GM12801 (cell line): Measurements from ENCODE around the gene VIP.

Experiments used
- TF ChIP-seq, protein P1 (sequence below): IDR thresholded peaks from one replicate; pipeline ENCODE4 v1.5.1; 2011; ENCODE audit warnings: control low read depth; ENCODE audit not compliant: insufficient read length; ENCODE audit errors: extremely low read depth

VIP gene

DNA sequence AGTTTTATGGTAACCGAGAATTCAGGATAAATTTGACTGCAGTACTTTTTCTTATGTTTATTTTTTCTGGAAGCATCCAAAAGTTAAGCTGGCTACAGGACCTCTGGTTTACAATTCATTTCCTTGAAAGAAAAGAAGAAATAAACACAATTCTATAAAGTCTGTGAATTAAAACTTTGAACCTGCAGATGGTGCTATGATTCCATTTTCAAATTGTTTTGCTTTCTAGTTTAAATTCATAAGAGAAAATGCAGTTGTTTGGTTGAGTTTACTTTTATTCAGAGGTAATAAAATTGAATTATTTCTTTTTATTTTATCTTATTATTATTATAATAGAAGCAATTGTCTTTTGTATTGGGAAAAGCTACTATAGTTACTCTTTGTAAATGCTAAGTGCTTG, 1.8 kb upstream of the VIP start:
- TF ChIP-seq, protein P1, sequence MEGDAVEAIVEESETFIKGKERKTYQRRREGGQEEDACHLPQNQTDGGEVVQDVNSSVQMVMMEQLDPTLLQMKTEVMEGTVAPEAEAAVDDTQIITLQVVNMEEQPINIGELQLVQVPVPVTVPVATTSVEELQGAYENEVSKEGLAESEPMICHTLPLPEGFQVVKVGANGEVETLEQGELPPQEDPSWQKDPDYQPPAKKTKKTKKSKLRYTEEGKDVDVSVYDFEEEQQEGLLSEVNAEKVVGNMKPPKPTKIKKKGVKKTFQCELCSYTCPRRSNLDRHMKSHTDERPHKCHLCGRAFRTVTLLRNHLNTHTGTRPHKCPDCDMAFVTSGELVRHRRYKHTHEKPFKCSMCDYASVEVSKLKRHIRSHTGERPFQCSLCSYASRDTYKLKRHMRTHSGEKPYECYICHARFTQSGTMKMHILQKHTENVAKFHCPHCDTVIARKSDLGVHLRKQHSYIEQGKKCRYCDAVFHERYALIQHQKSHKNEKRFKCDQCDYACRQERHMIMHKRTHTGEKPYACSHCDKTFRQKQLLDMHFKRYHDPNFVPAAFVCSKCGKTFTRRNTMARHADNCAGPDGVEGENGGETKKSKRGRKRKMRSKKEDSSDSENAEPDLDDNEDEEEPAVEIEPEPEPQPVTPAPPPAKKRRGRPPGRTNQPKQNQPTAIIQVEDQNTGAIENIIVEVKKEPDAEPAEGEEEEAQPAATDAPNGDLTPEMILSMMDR = no peak

GRCh38 chr6:152749336-152749735, 1.3 kb upstream of the VIP start:
- TF ChIP-seq, protein P1 = no peak

DNA sequence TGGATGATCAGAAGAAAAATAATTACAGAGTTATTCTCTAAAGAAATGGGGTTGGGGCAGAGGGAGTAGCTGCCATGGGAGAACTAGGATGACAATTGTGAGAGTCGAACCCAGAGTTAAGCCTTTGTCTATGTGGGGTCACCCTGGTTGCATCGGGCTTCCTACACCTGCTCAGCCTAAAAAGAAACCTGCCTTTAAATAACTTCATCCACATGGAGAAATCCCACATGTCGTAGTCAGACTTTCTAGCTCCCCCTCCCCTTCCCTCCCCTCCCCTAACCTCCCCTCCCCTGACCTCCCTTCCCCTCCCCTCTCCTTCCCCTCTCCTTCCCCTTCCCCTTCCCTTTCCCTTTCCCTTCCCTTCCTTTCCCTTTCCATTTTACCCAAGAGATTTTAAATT, 14.7 kb downstream of the VIP start:
- TF ChIP-seq, protein P1 = no peak

DNA sequence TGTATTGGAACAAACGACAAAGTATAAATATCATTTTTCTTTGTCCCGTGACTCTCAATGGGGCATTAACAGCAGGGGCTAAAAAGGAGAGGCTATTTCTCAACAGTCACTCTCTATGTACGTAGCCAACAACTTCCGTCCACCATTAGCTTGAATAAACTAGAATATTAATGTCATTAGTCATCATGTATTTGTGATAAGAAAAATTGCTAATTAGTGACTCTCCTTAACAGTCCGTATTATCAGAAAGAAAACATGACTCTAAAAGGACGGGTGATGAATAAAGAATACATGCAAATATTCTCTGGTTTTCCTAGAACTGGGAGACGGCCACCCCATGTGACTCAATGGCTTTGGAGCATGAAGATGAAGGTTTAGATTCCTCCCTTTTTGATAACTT, 18.6 kb downstream of the VIP start:
- TF ChIP-seq, protein P1 = no peak

DNA sequence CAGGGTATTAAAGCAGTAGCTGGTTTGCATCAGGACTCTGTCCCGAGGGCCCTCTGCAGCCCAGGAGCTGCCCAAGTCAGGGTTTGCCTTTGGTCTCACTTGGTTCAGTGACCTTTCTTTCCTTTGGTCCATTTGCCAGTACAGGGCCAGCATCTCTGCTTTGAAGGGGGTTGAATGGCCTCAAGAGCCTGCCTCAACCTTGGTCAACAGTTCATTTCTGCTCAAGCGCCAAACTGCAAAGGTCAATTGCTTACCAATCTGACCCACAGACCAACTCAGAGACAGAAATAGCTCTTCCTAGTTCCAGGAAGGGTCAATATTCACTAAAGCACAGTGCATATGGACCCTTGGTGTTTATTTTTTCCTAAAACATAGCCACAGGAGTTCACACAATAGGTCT, 19.4 kb downstream of the VIP start:
- TF ChIP-seq, protein P1 = no peak

GRCh38 chr6:152771061-152771687, 20.6 kb downstream of the VIP start:
- TF ChIP-seq, protein P1 = no peak

- TF ChIP-seq, protein P1 = no peak
Observed at GRCh38 chr6:152775428-152775827, 24.8 kb downstream of the VIP start.

DNA sequence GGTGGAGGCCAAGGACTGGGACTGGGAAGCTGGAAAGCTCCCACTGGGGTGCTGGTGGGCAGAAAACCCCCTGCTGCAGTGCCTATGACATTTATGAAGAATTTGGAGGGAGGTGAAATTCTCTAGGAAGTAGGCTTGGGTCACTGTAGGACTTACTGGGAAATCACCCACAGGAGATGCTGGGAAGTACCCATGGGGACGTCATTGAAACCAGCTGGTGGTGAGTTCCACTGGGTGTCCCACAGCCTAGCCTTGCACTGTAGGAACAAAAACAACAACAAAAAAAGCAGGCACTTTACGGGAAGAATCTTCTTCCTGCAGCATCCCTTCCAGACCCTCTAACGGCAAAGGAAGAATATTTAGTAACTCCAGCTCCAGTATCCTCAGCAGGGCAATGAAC, 26.2 kb downstream of the VIP start:
- TF ChIP-seq, protein P1 = no peak
